HG03139 (cell line): ENCODE results near the gene CYP39A1.

Source experiments
- ATAC-seq: cut with Tn5 transposase; IDR thresholded peaks from one replicate; pipeline ENCODE4 v1.9.1; 2021; ENCODE audit not compliant: unreplicated experiment

Gene CYP39A1, protein sequence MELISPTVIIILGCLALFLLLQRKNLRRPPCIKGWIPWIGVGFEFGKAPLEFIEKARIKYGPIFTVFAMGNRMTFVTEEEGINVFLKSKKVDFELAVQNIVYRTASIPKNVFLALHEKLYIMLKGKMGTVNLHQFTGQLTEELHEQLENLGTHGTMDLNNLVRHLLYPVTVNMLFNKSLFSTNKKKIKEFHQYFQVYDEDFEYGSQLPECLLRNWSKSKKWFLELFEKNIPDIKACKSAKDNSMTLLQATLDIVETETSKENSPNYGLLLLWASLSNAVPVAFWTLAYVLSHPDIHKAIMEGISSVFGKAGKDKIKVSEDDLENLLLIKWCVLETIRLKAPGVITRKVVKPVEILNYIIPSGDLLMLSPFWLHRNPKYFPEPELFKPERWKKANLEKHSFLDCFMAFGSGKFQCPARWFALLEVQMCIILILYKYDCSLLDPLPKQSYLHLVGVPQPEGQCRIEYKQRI

GRCh38 chr6:46652603-46653438 lies at the start of gene CYP39A1, which contains the start of gene SLC25A27:
Gene CYP39A1, minus strand, starts transcription at chr6:46652818. Its CDS starts 236 bp downstream, at chr6:46652582.
Gene SLC25A27, plus strand, starts transcription at chr6:46652975. Its CDS starts 218 bp downstream, at chr6:46653193.
- peak; percentile 100 for ATAC-seq

GRCh38 chr6:46699970-46700369 lies 47.4 kb upstream of the CYP39A1 start:
- no peak for ATAC-seq

- no peak for ATAC-seq
Measured at GRCh38 chr6:46690911-46691451, 38.4 kb upstream of the CYP39A1 start.

DNA sequence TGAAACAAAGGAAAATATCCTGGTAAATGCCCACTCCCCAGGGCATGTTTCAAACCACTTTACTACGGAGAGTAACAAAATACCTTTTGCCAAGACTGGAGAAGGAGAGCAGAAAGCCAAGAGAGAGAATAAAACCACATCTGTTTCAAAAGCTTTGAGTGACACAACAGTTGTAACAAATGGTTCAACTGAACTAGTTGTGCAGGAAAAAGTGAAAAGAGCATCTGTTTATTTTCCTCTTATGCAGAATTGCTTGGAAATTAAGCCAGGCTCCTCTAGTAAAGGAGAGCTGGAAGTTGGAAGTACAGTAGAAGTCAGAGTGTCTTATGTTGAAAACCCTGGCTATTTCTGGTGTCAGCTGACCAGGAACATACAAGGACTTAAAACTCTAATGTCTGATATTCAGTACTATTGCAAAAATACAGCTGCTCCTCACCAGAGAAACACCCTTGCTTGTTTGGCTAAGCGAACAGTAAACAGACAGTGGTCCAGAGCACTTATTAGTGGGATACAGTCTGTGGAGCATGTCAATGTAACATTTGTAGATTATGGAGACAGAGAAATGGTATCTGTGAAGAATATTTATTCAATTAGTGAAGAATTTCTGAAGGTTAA lies 37.6 kb upstream of the CYP39A1 start:
- ATAC-seq = no peak

DNA sequence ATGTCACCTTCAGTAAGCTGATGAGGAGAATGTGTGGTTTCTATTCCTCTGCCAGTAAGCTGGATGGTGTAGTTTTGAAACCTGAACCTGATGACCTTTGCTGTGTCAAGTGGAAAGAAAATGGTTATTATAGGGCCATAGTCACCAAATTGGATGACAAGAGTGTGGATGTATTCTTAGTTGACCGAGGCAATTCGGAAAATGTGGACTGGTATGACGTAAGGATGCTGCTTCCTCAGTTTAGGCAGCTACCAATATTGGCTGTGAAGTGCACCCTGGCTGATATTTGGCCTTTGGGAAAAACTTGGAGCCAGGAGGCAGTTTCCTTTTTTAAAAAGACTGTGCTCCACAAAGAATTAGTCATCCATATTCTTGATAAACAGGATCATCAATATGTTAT lies 37.0 kb upstream of the CYP39A1 start:
- no peak for ATAC-seq

DNA sequence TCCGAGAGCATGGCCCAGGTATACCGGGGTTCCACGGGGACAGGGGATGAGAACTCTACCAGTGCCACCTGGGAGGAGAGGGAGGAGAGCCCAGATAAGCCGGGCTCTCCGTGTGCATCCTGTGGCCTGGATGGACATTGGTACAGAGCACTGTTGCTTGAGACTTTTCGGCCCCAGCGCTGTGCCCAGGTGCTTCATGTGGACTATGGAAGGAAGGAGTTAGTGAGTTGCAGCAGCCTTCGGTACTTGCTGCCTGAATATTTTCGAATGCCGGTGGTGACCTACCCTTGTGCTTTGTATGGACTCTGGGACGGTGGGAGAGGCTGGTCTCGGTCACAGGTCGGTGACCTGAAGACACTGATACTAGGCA lies 36.3 kb upstream of the CYP39A1 start:
- ATAC-seq = no peak

DNA sequence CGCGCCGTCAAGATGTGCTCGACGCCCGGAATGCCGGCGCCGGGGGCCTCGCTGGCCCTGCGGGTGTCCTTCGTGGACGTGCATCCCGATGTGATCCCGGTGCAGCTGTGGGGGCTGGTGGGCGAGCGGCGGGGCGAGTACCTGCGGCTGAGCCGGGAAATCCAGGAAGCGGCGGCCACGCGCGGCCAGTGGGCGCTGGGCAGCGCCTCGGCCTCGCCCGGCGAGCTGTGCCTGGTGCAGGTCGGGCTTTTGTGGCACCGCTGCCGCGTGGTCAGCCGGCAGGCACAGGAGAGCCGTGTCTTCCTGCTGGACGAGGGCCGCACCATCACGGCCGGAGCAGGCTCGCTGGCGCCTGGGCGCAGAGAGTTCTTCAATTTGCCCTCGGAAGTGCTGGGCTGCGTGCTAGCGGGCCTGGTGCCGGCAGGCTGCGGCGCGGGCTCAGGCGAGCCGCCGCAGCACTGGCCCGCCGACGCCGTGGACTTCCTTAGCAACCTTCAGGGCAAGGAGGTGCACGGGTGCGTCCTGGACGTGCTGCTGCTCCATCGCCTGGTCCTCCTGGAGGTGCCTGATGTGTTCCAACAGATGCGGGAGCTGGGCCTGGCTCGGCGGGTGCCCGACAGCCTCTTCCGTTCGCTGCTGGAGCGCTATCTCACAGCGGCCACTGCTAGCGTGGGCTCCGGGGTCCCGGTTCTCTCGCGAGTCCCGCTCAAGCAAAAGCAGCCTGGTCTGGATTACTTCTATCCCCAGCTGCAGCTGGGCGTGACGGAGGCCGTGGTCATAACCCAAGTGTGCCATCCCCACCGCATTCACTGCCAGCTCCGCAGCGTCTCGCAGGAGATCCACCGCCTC lies 35.7 kb upstream of the CYP39A1 start:
- no peak for ATAC-seq

- no peak for ATAC-seq
Measured at GRCh38 chr6:46687619-46688097, 35.0 kb upstream of the CYP39A1 start, which contains the start of gene TDRD6. Gene TDRD6, plus strand, starts transcription at chr6:46687885. Its CDS starts 244 bp downstream, at chr6:46688129.

DNA sequence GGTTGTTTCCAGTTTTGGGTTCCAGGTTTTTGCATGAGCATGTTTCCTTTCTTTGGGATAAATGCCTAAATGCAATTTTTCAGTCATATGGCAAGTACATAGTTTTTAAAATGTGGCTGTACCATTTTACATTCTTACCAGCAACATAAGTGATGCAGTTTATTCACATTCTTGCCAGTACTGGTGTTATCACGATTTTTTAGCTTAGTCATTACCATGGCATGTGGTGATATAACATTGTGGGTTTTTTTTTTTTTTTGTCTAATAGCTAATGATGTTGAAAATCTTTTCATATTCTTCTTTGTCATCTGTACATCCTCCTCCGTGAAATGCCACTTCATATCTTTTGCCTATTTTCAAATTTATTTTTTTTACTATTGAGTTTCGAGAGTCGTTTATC lies 32.2 kb upstream of the CYP39A1 start:
- ATAC-seq = no peak

DNA sequence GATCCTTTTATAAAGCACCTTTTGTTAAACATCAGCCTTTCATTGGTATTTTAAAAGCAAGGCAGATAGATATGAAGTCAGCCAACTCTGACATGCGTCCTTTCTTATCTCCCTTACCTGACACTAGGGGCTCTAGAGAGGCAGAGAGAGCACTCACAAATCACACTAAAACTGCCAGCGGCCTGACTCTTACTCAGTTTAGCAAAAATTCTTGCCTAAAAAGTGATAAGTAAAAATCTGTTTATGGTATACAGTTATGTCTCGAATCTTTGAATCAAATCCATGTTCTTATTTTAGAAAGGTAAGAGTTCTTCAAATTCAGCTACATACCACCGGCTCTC lies 24.7 kb upstream of the CYP39A1 start:
- ATAC-seq = no peak

DNA sequence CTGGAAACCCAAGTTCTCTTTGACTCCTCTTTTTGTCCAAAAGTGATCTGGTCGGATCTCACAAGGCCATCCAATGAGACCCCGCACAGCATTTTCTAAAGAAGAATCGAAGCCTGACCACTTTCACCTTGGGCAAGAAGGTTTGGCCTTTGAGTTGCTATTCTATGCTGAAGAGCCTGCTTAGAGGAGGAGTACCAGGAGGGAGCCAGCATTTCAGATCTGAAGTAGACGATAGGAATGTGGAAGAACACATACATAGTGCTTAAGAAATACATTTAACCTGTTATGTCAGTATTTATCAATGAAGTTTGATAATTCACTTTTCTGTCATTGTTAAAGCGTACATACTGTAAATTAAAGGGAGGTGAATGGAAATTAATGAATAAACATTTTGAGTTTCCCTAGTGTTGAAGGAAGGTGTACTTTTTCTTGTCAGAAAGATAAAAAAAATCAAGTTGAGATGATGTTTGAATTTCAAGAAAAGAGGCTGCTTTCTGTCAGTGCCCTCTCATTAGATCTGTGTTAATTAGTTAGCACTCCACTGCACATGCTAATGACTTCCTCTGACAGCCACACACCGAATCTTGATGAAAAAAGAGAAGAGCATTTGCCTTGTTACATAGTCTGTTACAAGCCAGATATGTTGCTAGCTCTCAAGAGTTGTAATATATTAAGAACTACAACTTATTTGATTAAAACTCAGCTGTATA lies 24.1 kb upstream of the CYP39A1 start:
- no peak for ATAC-seq

- no peak for ATAC-seq
Measured at GRCh38 chr6:46674410-46674809, 21.8 kb upstream of the CYP39A1 start.

- no peak for ATAC-seq
Measured at GRCh38 chr6:46667377-46667776, 14.8 kb upstream of the CYP39A1 start.

GRCh38 chr6:46661483-46661882 lies 8.9 kb upstream of the CYP39A1 start:
- ATAC-seq = no peak

DNA sequence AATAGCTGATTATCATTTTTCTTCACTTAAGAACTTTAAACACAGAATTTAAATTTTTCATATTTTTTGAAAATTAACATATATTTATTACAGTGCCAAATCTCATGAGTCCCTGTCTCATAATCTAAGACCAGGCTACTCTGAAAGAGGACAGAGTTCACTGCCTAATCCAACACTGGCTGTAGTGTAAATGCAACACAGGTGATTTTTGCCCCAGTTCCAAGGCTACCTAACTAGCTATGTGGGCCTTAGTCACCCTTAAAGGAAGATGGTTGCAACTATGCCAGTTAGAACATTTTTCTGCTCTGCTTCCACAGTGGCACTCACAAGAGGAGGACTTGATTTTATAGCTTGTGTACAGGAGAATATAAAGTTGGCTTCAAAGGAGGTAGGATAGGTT lies 5.0 kb upstream of the CYP39A1 start:
- ATAC-seq = no peak

GRCh38 chr6:46655803-46656202 lies 3.2 kb upstream of the CYP39A1 start:
- ATAC-seq = no peak

DNA sequence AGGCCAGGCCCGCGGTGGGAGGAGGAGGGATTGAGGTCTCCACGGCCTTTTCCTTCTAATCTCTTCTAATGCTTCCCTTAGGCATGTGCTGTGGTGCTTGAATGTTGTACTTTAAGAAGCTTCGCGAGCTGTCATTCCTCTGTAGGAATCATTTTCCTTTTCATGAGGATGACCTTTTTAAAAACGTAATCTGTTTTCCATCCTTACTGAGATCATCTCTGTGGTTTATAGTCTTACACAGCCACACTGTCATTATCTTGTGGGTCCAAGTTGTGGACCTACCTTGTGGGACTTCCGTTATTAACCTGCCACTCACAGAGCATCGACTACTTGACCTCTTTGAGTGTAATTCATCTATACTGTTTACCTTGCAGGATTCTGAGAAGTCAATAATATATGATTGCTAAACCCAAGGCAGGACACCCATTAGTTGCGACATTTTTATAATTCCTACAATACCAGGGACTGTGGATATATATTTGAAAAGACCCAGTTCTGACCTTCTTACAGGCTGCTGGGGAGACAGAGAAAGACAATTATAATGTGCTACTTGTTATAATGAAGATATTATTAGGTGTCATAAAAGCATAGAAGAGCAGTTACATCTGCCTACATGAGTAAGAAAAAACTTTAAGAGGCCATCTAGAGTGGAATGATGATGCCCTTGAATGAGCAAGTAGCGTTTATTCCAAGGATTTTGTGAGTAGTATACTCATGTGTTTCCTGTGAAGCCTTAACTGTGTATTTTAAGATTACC lies 999 bp upstream of the CYP39A1 start:
- no peak for ATAC-seq

DNA sequence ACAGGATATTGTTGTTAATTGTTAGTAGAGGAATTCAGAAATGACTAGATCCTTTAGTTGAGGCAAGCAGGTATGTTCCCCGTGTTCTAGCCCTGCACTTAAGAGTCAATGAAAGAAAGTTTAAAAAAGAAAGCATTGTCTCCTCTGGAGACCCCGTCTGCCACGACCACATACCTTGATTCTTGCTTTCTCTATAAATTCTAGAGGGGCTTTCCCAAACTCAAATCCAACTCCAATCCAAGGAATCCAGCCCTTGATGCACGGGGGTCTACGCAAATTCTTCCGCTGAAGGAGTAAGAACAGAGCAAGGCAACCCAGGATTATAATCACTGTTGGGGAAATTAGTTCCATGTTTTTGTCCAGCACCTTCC lies 401 bp downstream of the CYP39A1 start:
- no peak for ATAC-seq

DNA sequence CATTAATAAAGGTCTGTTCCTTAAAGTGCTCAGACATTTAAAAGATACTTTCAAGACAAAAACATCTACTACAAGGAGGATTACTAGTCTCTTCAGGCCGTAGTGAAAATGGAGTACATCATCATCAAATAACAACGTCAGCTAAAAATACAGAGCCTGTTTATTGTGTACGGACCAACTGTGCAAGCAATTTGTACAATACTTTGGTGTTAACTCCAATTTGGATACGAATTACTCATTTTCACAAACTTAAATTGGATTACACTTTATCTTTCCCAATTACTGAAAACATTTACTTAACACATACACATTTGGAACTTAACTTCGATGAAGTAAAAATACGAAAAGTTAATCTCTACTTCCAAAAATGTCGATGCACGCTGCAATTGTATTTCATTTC lies 802 bp downstream of the CYP39A1 start:
- ATAC-seq = no peak
